HepG2 (cell line): ENCODE results near the gene PTMA. TPM values are rescaled to one million over a fixed set of nuclear protein-coding genes. Genes with fewer than 3 reads are reported as not detected.

Experiments
- AGO1 ChIP-seq: fragments of 200-400 bp; formaldehyde crosslinking; IDR thresholded peaks from 2 replicates; pipeline ENCODE4 v1.6.1; 2017; ENCODE audit warnings: mild to moderate bottlenecking, low read depth, low read length, moderate library complexity; ENCODE audit not compliant: poor library complexity, severe bottlenecking
- CEBPB ChIP-seq: IDR thresholded peaks from 2 replicates; pipeline ENCODE4 v1.6.1; 2011; ENCODE audit warnings: low read depth, low read length, improper control_type of control experiment, borderline replicate concordance
- CERS6 ChIP-seq: sonication (generic); formaldehyde crosslinking; IDR thresholded peaks from 2 replicates; pipeline ENCODE4 v1.5.0; 2020; ENCODE audit warnings: missing genetic modification reagents
- CREBL2 ChIP-seq: sonication (generic); formaldehyde crosslinking; IDR thresholded peaks from 2 replicates; pipeline ENCODE4 v1.8.1; 2023; ENCODE audit warnings: missing genetic modification reagents, mild to moderate bottlenecking, borderline replicate concordance
- ETV5 ChIP-seq: IDR thresholded peaks from 2 replicates; pipeline ENCODE4 v1.6.1; 2018; ENCODE audit warnings: missing biosample characterization, missing genetic modification reagents, inconsistent platforms, borderline replicate concordance
- GTF2F1 ChIP-seq: fragments of 150-350 bp; IDR thresholded peaks from 2 replicates; pipeline ENCODE4 v1.6.1; 2014; ENCODE audit warnings: low read length
- HES4 ChIP-seq: sonication (generic); formaldehyde crosslinking; IDR thresholded peaks from 2 replicates; pipeline ENCODE4 v1.9.0; 2021; ENCODE audit warnings: mild to moderate bottlenecking, missing genetic modification reagents, borderline replicate concordance
- ISX ChIP-seq: sonication (generic); formaldehyde crosslinking; conservative IDR thresholded peaks from 2 replicates; pipeline ENCODE4 v1.5.0; 2020; ENCODE audit warnings: missing genetic modification reagents
- KMT2B ChIP-seq: IDR thresholded peaks from 2 replicates; pipeline ENCODE4 v1.6.1; 2016; ENCODE audit warnings: missing genetic modification reagents, missing compliant biosample characterization
- PATZ1 ChIP-seq: sonication (generic); formaldehyde crosslinking; IDR thresholded peaks from 2 replicates; pipeline ENCODE4 v1.4.0; 2020; ENCODE audit warnings: missing genetic modification reagents
- TBP ChIP-seq: sonication (generic); formaldehyde crosslinking; IDR thresholded peaks from 2 replicates; pipeline ENCODE4 v1.5.0; 2020; ENCODE audit warnings: missing genetic modification reagents
- TCF12 ChIP-seq, 2 experiments: fragments of 450-650 bp in 1 of 2; sonication (generic) in 1 of 2; formaldehyde crosslinking in 1 of 2; IDR thresholded peaks; 2 replicates each; pipeline versions ENCODE4 v1.6.1 to v1.8.0; 2017 to 2022; ENCODE audit warnings: antibody characterized with exemption in 1 of 2, mild to moderate bottlenecking in 1 of 2, missing genetic modification reagents in 1 of 2, moderate library complexity in 1 of 2
- TP53 ChIP-seq: sonication (generic); formaldehyde crosslinking; conservative IDR thresholded peaks from 2 replicates; pipeline ENCODE4 v1.4.0; 2020; ENCODE audit warnings: missing genetic modification reagents
- ZBTB26 ChIP-seq: IDR thresholded peaks from 2 replicates; pipeline ENCODE4 v1.6.1; 2016; ENCODE audit warnings: missing compliant biosample characterization, missing genetic modification reagents, borderline replicate concordance
- ZBTB8A ChIP-seq: sonication (generic); formaldehyde crosslinking; IDR thresholded peaks from 2 replicates; pipeline ENCODE4 v1.4.0; 2020; ENCODE audit warnings: mild to moderate bottlenecking, low read depth, missing genetic modification reagents, borderline replicate concordance
- ZNF281 ChIP-seq: sonication (generic); formaldehyde crosslinking; IDR thresholded peaks from 2 replicates; pipeline ENCODE4 v1.4.0; 2020; ENCODE audit warnings: missing genetic modification reagents, borderline replicate concordance
- ZNF329 ChIP-seq: sonication (generic); formaldehyde crosslinking; IDR thresholded peaks from 2 replicates; pipeline ENCODE4 v1.9.0; 2021; ENCODE audit warnings: low read depth, mild to moderate bottlenecking, missing genetic modification reagents
- ZNF367 ChIP-seq: sonication (generic); formaldehyde crosslinking; IDR thresholded peaks from 2 replicates; pipeline ENCODE4 v1.4.0; 2020; ENCODE audit warnings: missing genetic modification reagents, borderline replicate concordance
- ZNF484 ChIP-seq: sonication (generic); formaldehyde crosslinking; IDR thresholded peaks from 2 replicates; pipeline ENCODE4 v1.5.1; 2020; ENCODE audit warnings: mild to moderate bottlenecking, low read depth, missing genetic modification reagents, borderline replicate concordance
- ZNF512 ChIP-seq: sonication (generic); formaldehyde crosslinking; IDR thresholded peaks from 2 replicates; pipeline ENCODE4 v1.4.0; 2020; ENCODE audit warnings: mild to moderate bottlenecking, missing genetic modification reagents
- polyA plus RNA-seq, 8 experiments: library from polyadenylated mRNA; depleted of rRNA in 3 of 8; stranded (reverse) in 7 of 8; unstranded in 1 of 8; fragments of >200 nt; fragmentation: Illumina TruSeq in 4 of 8; extraction: Trizol in 4 of 8; gene quantifications; 2 replicates each; pipeline versions ENCODE4 v1.2.1 to v1.2.3, GENCODE V29; 2011 to 2016; ENCODE audit warnings: low read depth in 4 of 8, missing spikeins in 1 of 8, mixed read lengths in 1 of 8; ENCODE audit not compliant: insufficient read depth in 1 of 8
- total RNA-seq, 5 experiments: library from RNA; depleted of rRNA; stranded (reverse); fragments of >200 nt; fragmentation: Illumina TruSeq; extraction: Trizol; gene quantifications; 2 replicates each; pipeline ENCODE4 v1.2.3, GENCODE V29; 2016; ENCODE audit warnings: low read depth in 1 of 5

The PTMA gene
- total and polyA plus RNA-seq, 2 of the 13 experiments (the other 11 are each of a cell fraction or from before 2014, with no cell fraction given): 190 to 1,086 TPM

GRCh38 chr2:231696004-231696367 is 12.3 kb upstream of the PTMA start (continued):
- no peak for TF ChIP-seq ZNF281 (CRISPR knock-in tag)
- no peak for TF ChIP-seq ZNF367 (CRISPR knock-in tag)
- TF ChIP-seq CERS6 (CRISPR knock-in tag): no peak
- TF ChIP-seq ETV5 (CRISPR knock-in tag): no peak
- no peak for TF ChIP-seq ZBTB26 (CRISPR knock-in tag)
- TF ChIP-seq HES4: no peak
- no peak for TF ChIP-seq CREBL2 (CRISPR knock-in tag)
- TF ChIP-seq ISX (CRISPR knock-in tag): no peak
- TF ChIP-seq TBP (CRISPR knock-in tag): no peak
- peak; percentile 10; the same call in 1 of the 2 replicates for TF ChIP-seq PATZ1
- TF ChIP-seq KMT2B (CRISPR knock-in tag): no peak
- TF ChIP-seq ZBTB8A: no peak
- TF ChIP-seq TCF12 (IDR thresholded peaks at IDR 0.05): no peak
- TF ChIP-seq TCF12 (CRISPR knock-in tag; IDR thresholded peaks at IDR 0.05): no peak
- peak; percentile 91 for TF ChIP-seq CEBPB
- no peak for TF ChIP-seq ZNF329
- TF ChIP-seq TP53 (CRISPR knock-in tag): no peak
- TF ChIP-seq ZNF484 (CRISPR knock-in tag): no peak
- no peak for TF ChIP-seq GTF2F1
- no peak for TF ChIP-seq AGO1
- TF ChIP-seq ZNF512: no peak
